ENCODE measurements around the gene MLC1.

GRCh38 chr22:50064453-50064852 is 20.8 kb downstream of the MLC1 start:
- no peak for TF ChIP-seq CTCF (IDR thresholded peaks at IDR 0.05)
- no peak for TF ChIP-seq POLR2AphosphoS5 (IDR thresholded peaks at IDR 0.05)

All from gastroesophageal sphincter (tissue), 3 donors.